DOHH2 (cell line): ENCODE data around the gene ADGRG7.

Experiments used
- CTCF ChIP-seq: fragments of 200-600 bp; sonication (generic); IDR thresholded peaks from one replicate; pipeline ENCODE4 v1.5.1; 2014; ENCODE audit warnings: antibody characterized with exemption, mild to moderate bottlenecking, low read depth, low read length; ENCODE audit not compliant: poor library complexity, severe bottlenecking
- EZH2phosphoT487 ChIP-seq: fragments of 200-600 bp; sonication (generic); IDR thresholded peaks from 2 replicates; pipeline ENCODE4 v1.6.1; 2017; ENCODE audit warnings: borderline replicate concordance, mild to moderate bottlenecking, antibody characterized with exemption, low read length, moderate library complexity, mixed read lengths

- no peak for TF ChIP-seq CTCF
- no peak for TF ChIP-seq EZH2phosphoT487
These were observed 18.6 kb upstream of the ADGRG7 start for GRCh38 chr3:100590840-100591147.
